H1 (cell line): ENCODE results near the gene UBE3C. TPM values are rescaled to one million over a fixed set of nuclear protein-coding genes. Genes with fewer than 3 reads are reported as not detected.
"Not testable (repeated sequence)": the region's sequence is repeated elsewhere in the genome, so short reads cannot be mapped to it uniquely, and the experiment has no call there.

Experiments
- CTCF ChIA-PET: fragments of 300-600 bp; sonication (Branson Sonifier 250); formaldehyde crosslinking; loops from one replicate; lab custom pipeline; 2021; ENCODE audit not compliant: partially characterized antibody; lab: Charles Lee
- POLR2A ChIA-PET: fragments of 300-600 bp; sonication (Branson Sonifier 250); formaldehyde crosslinking; loops from one replicate; lab custom pipeline; 2021; ENCODE audit warnings: inconsistent platforms; ENCODE audit not compliant: partially characterized antibody; lab: Charles Lee
- DNase-seq, 2 experiments: peaks; one replicate each; pipeline versions ENCODE4 v3.0.0 to v3.0.0-alpha.2; 2010 to 2022; ENCODE audit warnings: low spot score in 2 of 2, low read depth in 1 of 2, mixed read lengths in 1 of 2
- FAIRE-seq: peaks from 2 replicates; lab custom pipeline; 2011; peaks lifted over from hg19 to GRCh38; lab: Jason Lieb, UNC
- H2AFZ ChIP-seq: 2 replicates; pipeline ENCODE4 v1.8.1; 2012; ENCODE audit warnings: low read length, inconsistent platforms
- H2AK5ac ChIP-seq: 2 replicates; pipeline ENCODE4 v1.6.1; 2013; ENCODE audit warnings: low read depth, low read length
- H2BK120ac ChIP-seq: replicated peaks from 2 replicates; pipeline ENCODE3; 2013; ENCODE audit warnings: low read depth, low read length, inconsistent platforms
- H2BK12ac ChIP-seq: 2 replicates; pipeline ENCODE4 v1.6.1; 2013; ENCODE audit warnings: low read depth, low read length
- H2BK15ac ChIP-seq: 2 replicates; pipeline ENCODE4 v1.6.1; 2013; ENCODE audit warnings: low read length
- H2BK20ac ChIP-seq: 2 replicates; pipeline ENCODE4 v1.6.1; 2013; ENCODE audit warnings: low read length
- H2BK5ac ChIP-seq: 2 replicates; pipeline ENCODE4 v1.6.1; 2013; ENCODE audit warnings: low read depth, low read length
- H3K14ac ChIP-seq: 2 replicates; pipeline ENCODE4 v1.6.1; 2013; ENCODE audit warnings: inconsistent platforms; ENCODE audit not compliant: insufficient read length
- H3K18ac ChIP-seq: 2 replicates; pipeline ENCODE4 v1.6.1; 2013; ENCODE audit warnings: low read length; ENCODE audit errors: extremely low read depth
- H3K23ac ChIP-seq: 2 replicates; pipeline ENCODE4 v1.6.1; 2013; ENCODE audit warnings: inconsistent platforms; ENCODE audit not compliant: insufficient read length
- H3K23me2 ChIP-seq: 2 replicates; pipeline ENCODE4 v1.6.1; 2013; ENCODE audit warnings: low read depth, low read length
- H3K27ac ChIP-seq: 2 replicates; pipeline ENCODE4 v1.6.1; 2011; ENCODE audit warnings: low read depth, low read length, inconsistent platforms
- H3K27me3 ChIP-seq, 4 experiments: replicated peaks in 1 of 4; 1 replicate in 1 of 4; 2 replicates in 3 of 4; pipeline versions ENCODE4 v1.6.1 to v1.8.1; 2011 to 2013; ENCODE audit warnings: low read length in 3 of 4, mild to moderate bottlenecking in 3 of 4, inconsistent platforms in 2 of 4, mixed read lengths in 2 of 4, moderate library complexity in 1 of 4; ENCODE audit not compliant: control insufficient read depth in 3 of 4, insufficient read depth in 3 of 4; ENCODE audit errors: extremely low read depth in 1 of 4
- H3K36me3 ChIP-seq, 4 experiments: 2 replicates each; pipeline versions ENCODE4 v1.6.1 to v1.8.1; 2011 to 2013; ENCODE audit warnings: mild to moderate bottlenecking in 4 of 4, low read length in 3 of 4, moderate library complexity in 2 of 4, control low read depth in 1 of 4, inconsistent platforms in 1 of 4; ENCODE audit not compliant: insufficient read depth in 4 of 4, control insufficient read depth in 2 of 4
- H3K4ac ChIP-seq: replicated peaks from 2 replicates; pipeline ENCODE3; 2013; ENCODE audit warnings: low read length, low read depth, mixed read lengths, inconsistent platforms; ENCODE audit not compliant: insufficient read length
- H3K4me1 ChIP-seq, 4 experiments: replicated peaks in 1 of 4; 1 replicate in 1 of 4; 2 replicates in 3 of 4; pipeline versions ENCODE4 v1.6.1 to v1.8.1; 2011 to 2013; ENCODE audit warnings: low read length in 3 of 4, inconsistent platforms in 2 of 4, mixed read lengths in 1 of 4; ENCODE audit not compliant: insufficient read depth in 4 of 4, control insufficient read depth in 3 of 4
- H3K4me2 ChIP-seq, 2 experiments: 2 replicates each; pipeline versions ENCODE4 v1.6.1 to v1.8.1; 2011 to 2013; ENCODE audit warnings: low read depth in 2 of 2, low read length in 2 of 2, control low read depth in 1 of 2, inconsistent platforms in 1 of 2, mild to moderate bottlenecking in 1 of 2; ENCODE audit not compliant: insufficient read depth in 1 of 2
- H3K4me3 ChIP-seq, 4 experiments: fragments of 200-600, 300-600 bp in 1 of 4; sonication (generic), shearing (Covaris generic), sonication (Bioruptor Twin) in 1 of 4; 2 replicates each; pipeline versions ENCODE4 v1.5.1 to v1.8.1; 2011 to 2016; ENCODE audit warnings: low read length in 4 of 4, low read depth in 3 of 4, control low read depth in 2 of 4, inconsistent platforms in 2 of 4, mild to moderate bottlenecking in 2 of 4, mixed read lengths in 1 of 4, moderate library complexity in 1 of 4; ENCODE audit not compliant: insufficient read depth in 2 of 4; ENCODE audit errors: extremely low read depth in 1 of 4
- H3K56ac ChIP-seq: replicated peaks from 2 replicates; pipeline ENCODE3; 2013; ENCODE audit warnings: low read depth, mild to moderate bottlenecking, mixed read lengths, low read length, inconsistent platforms; ENCODE audit not compliant: insufficient read length
- H3K79me1 ChIP-seq: 2 replicates; pipeline ENCODE4 v1.6.1; 2013; ENCODE audit warnings: low read depth, low read length, control low read depth
- H3K79me2 ChIP-seq, 2 experiments: 2 replicates each; pipeline versions ENCODE4 v1.6.1 to v1.8.1; 2012 to 2013; ENCODE audit warnings: low read length in 2 of 2, mild to moderate bottlenecking in 2 of 2, inconsistent platforms in 1 of 2; ENCODE audit not compliant: insufficient read depth in 2 of 2, control insufficient read depth in 1 of 2
- H3K9ac ChIP-seq, 4 experiments: replicated peaks in 1 of 4; 1 replicate in 1 of 4; 2 replicates in 3 of 4; pipeline versions ENCODE4 v1.6.1 to v1.8.1; 2011 to 2013; ENCODE audit warnings: low read depth in 3 of 4, low read length in 3 of 4, control low read depth in 2 of 4, mild to moderate bottlenecking in 2 of 4, moderate library complexity in 2 of 4, inconsistent platforms in 1 of 4; ENCODE audit errors: extremely low read depth in 1 of 4
- H3K9me3 ChIP-seq, 2 experiments: 2 replicates each; pipeline versions ENCODE4 v1.6.1 to v1.8.1; 2012 to 2013; ENCODE audit warnings: mild to moderate bottlenecking in 2 of 2, moderate library complexity in 2 of 2, control low read depth in 1 of 2, inconsistent platforms in 1 of 2, low read depth in 1 of 2, low read length in 1 of 2, mixed read lengths in 1 of 2; ENCODE audit not compliant: insufficient read depth in 2 of 2
- H4K20me1 ChIP-seq, 2 experiments: replicated peaks in 1 of 2; 2 replicates each; pipeline versions ENCODE3 to v1.8.1; 2011 to 2013; ENCODE audit warnings: inconsistent platforms in 2 of 2, low read length in 2 of 2, mild to moderate bottlenecking in 1 of 2; ENCODE audit not compliant: insufficient read depth in 2 of 2, control insufficient read depth in 1 of 2
- H4K5ac ChIP-seq: 2 replicates; pipeline ENCODE4 v1.6.1; 2013; ENCODE audit warnings: low read length, low read depth, mixed read lengths, inconsistent platforms; ENCODE audit not compliant: insufficient read length
- H4K8ac ChIP-seq: 2 replicates; pipeline ENCODE4 v1.8.0; 2013; ENCODE audit warnings: mild to moderate bottlenecking, moderate library complexity, low read length, inconsistent platforms; ENCODE audit not compliant: insufficient read depth; ENCODE audit errors: extremely low read depth
- H4K91ac ChIP-seq: replicated peaks from 2 replicates; pipeline ENCODE3; 2013; ENCODE audit warnings: low read length, mixed read lengths, inconsistent platforms; ENCODE audit not compliant: insufficient read length
- TCF12 ChIP-seq: IDR thresholded peaks from 2 replicates; pipeline ENCODE4 v1.6.1; 2011; ENCODE audit warnings: low read depth, mild to moderate bottlenecking, low read length
- whole genome bisulfite sequencing, 2 experiments: shearing (Covaris generic) in 1 of 2; methylation state at CpG; one replicate each; pipeline versions ENCODE4 v1.1.6 to v1.1.7; 2013 to 2015; ENCODE audit warnings: low lambda C conversion rate in 2 of 2, mixed read lengths in 2 of 2, inconsistent platforms in 1 of 2, low coverage in 1 of 2, missing lambda C conversion rate in 1 of 2; ENCODE audit not compliant: insufficient replicate concordance in 2 of 2, insufficient coverage in 1 of 2, insufficient read length in 1 of 2; ENCODE audit errors: extremely low coverage in 1 of 2, missing lambda C conversion rate in 1 of 2; 5-methylcytosine and 5-hydroxymethylcytosine counted together
- polyA plus RNA-seq, 7 experiments: library from polyadenylated mRNA; depleted of rRNA in 3 of 7; stranded (reverse) in 5 of 7; unstranded in 2 of 7; fragments of >200 nt in 5 of 7; fragments of 200-250 nt in 2 of 7; gene quantifications; 1 replicate in 5 of 7; 2 replicates in 1 of 7; 4 replicates in 1 of 7; pipeline versions ENCODE4 v1.2.1 to v1.2.3, GENCODE V29; 2011 to 2013; ENCODE audit warnings: missing spikeins in 2 of 7, mixed read lengths in 2 of 7
- total RNA-seq: library from RNA; stranded (reverse); fragmentation: NEBNext Ultra II Directional; extraction: Animal tissue kit (Norgen Biotek cat#: 25700); gene quantifications from 2 replicates; pipeline ENCODE4 v1.2.1, GENCODE V29; 2021

Gene UBE3C
- total and polyA plus RNA-seq, 2 of the 8 experiments (the other 6 are each of a cell fraction or from before 2014, with no cell fraction given): 32.0 to 54.1 TPM

GRCh38 chr7:157158400-157158799, 19.7 kb downstream of the UBE3C start:
- no peak overlapping the region for H4K8ac ChIP-seq
- H2BK12ac ChIP-seq: no peak overlapping the region
- H3K36me3 ChIP-seq: no peaks in the 10 kb centered on the region; a peak in 1 of 8 replicates
- H3K4me2 ChIP-seq: no peak overlapping the region
- no peak overlapping the region for H3K4ac ChIP-seq
- H3K56ac ChIP-seq: no peak overlapping the region
- H2BK15ac ChIP-seq: no peak overlapping the region
- no peak for FAIRE-seq
- no peak overlapping the region for H2BK20ac ChIP-seq
- 89% methylated on average over 4 of the region's 4 CpGs; no CpG with 5 or more reads in 1 of the 2 experiments for WGBS, 2 experiments
- H3K9ac ChIP-seq: no peak overlapping the region
- H3K18ac ChIP-seq: no peak overlapping the region
- no peak overlapping the region for H3K23ac ChIP-seq
- no peak overlapping the region for H2AK5ac ChIP-seq
- no peak overlapping the region for H4K91ac ChIP-seq
- no peak for TF ChIP-seq TCF12
- H4K20me1 ChIP-seq: peaks cover 6 to 20% of the 10 kb centered on the region in 2 experiments
- H3K9me3 ChIP-seq: no peaks in the 10 kb centered on the region
- CTCF ChIA-PET: interaction anchor here (0.6 to 1.1 kb wide), 6 partner anchors 11 to 169 kb away, joined by 3 read pairs; no protein-coding TSS in a partner anchor
- no peak overlapping the region for H3K4me3 ChIP-seq
- H3K79me1 ChIP-seq: peaks cover 5% of the 10 kb centered on the region
- POLR2A ChIA-PET: interaction anchor here (1.1 to 1.2 kb wide), 2 partner anchors 10 to 13 kb away, joined by 3 read pairs; no protein-coding TSS in a partner anchor
- no peaks in the 10 kb centered on the region for H3K23me2 ChIP-seq
- H4K5ac ChIP-seq: no peak overlapping the region
- H2BK5ac ChIP-seq: no peak overlapping the region
- peaks cover 0 to 7% (median 0%) of the 10 kb centered on the region in 4 experiments; a peak in 1 of 7 replicates for H3K4me1 ChIP-seq
- no peak overlapping the region for H2BK120ac ChIP-seq
- no peaks in the 10 kb centered on the region for H3K27me3 ChIP-seq
- H3K79me2 ChIP-seq: peaks cover 5 to 94% of the 10 kb centered on the region in 2 experiments
- no peak overlapping the region for H3K27ac ChIP-seq
- DNase-seq: no peak
- H3K14ac ChIP-seq: no peak overlapping the region
- H2AFZ ChIP-seq: no peak overlapping the region

- H2AK5ac ChIP-seq, H2BK5ac ChIP-seq, H3K27me3 ChIP-seq, H3K23ac ChIP-seq, FAIRE-seq, H4K8ac ChIP-seq, H3K4ac ChIP-seq, H3K4me2 ChIP-seq, POLR2A ChIA-PET, H2BK15ac ChIP-seq, H3K23me2 ChIP-seq, H3K14ac ChIP-seq, H2BK12ac ChIP-seq, H3K18ac ChIP-seq, CTCF ChIA-PET, H3K4me1 ChIP-seq, H3K56ac ChIP-seq, H2AFZ ChIP-seq, DNase-seq, H3K9ac ChIP-seq, H4K91ac ChIP-seq, H3K36me3 ChIP-seq, H3K9me3 ChIP-seq, H4K5ac ChIP-seq, H2BK120ac ChIP-seq, H3K79me1 ChIP-seq, H3K27ac ChIP-seq, H2BK20ac ChIP-seq, H3K4me3 ChIP-seq: not testable (repeated sequence)
- Histone ChIP-seq H4K20me1 (peaks cover 6 to 16% of the 10 kb centered on the region in 2 experiments), H3K79me2 (peaks cover 0 to 93% of the 10 kb centered on the region in 2 experiments; a peak in 3 of 4 replicates)
- WGBS, 2 experiments: 96% methylated on average over 9 of the region's 9 CpGs; no CpG with 5 or more reads in 1 of the 2 experiments
These were observed 20.8 kb downstream of the UBE3C start for GRCh38 chr7:157159537-157159936.
